WI38 (cell line): Measurements from ENCODE around the gene SAMD14.

Source experiments
- H3K4me3 ChIP-seq: 2 replicates; pipeline ENCODE4 v1.5.1; 2011; ENCODE audit warnings: low read depth, mild to moderate bottlenecking, control low read depth, low read length
- CTCF ChIP-seq: IDR thresholded peaks from 2 replicates; pipeline ENCODE4 v1.5.1; 2012; ENCODE audit warnings: low read depth, mild to moderate bottlenecking, control low read depth, low read length

The SAMD14 gene

GRCh38 chr17:50118828-50119218 is 11.1 kb downstream of the SAMD14 start:
- no peak for TF ChIP-seq CTCF
- H3K4me3 ChIP-seq: no peak overlapping the region

- H3K4me3 ChIP-seq: no peak overlapping the region
- no peak for TF ChIP-seq CTCF
These were observed 11.7 kb downstream of the SAMD14 start for GRCh38 chr17:50118076-50118827.

GRCh38 chr17:50117202-50118051 is 12.5 kb downstream of the SAMD14 start:
- no peak overlapping the region for H3K4me3 ChIP-seq
- TF ChIP-seq CTCF: no peak; the same call in 1 of the 2 replicates

- TF ChIP-seq CTCF: no peak
These were observed 14.2 kb downstream of the SAMD14 start for GRCh38 chr17:50115756-50116155.

GRCh38 chr17:50114849-50115357 is 15.1 kb downstream of the SAMD14 start:
- peak; percentile 60 for TF ChIP-seq CTCF
- no peak overlapping the region for H3K4me3 ChIP-seq

More at GRCh38 chr17:50115756-50116155, 14.2 kb downstream of the SAMD14 start:
- H3K4me3 ChIP-seq: no peak overlapping the region

- TF ChIP-seq CTCF: no peak
- no peak overlapping the region for H3K4me3 ChIP-seq
These were observed 15.6 kb downstream of the SAMD14 start for GRCh38 chr17:50114401-50114800.
